Activated CD8-positive, alpha-beta memory T cell treated with anti-CD3 and anti-CD28 coated beads, Interleukin-2, amount 50 U/mL, for 48 hours (primary cell): ENCODE data around the gene C11orf87.

ENCODE experiments used
- DNase-seq: peaks from one replicate; pipeline ENCODE4 v3.0.0-alpha.2; 2020

C11orf87 gene

GRCh38 chr11:109454857-109455256 is 32.9 kb downstream of the C11orf87 start:
- no peak for DNase-seq
